Heart left ventricle (tissue), 13 donors: ENCODE results near the gene CFAP157.

Source experiments
- POLR2A ChIP-seq, 2 donors: fragments of 450-650 bp; IDR thresholded peaks; one replicate each; pipeline ENCODE4 v1.6.1; 2017; ENCODE audit warnings: antibody characterized with exemption in 2 of 2, mild to moderate bottlenecking in 2 of 2, moderate library complexity in 2 of 2
- TF ChIP-seq, protein P1 (sequence below), 12 donors: fragments of 200-600 bp; sonication (generic) in 4 of 12; IDR thresholded peaks; one replicate each; pipeline versions ENCODE4 v1.5.0 to v1.8.0; 2018 to 2022; ENCODE audit warnings: antibody characterized with exemption in 12 of 12, mild to moderate bottlenecking in 5 of 12
- donor health status: ischemic (EF 13 %, LVEDD 7.1; RV severe dilation, severe dysfunction).
- donor health status: DM: no; HTN: yes; CAD: no.
- donor health status: DM: no; HTN: no; CAD: no.
- donor health status: ischemic (EF 25% LVEDD 6.9; RV normal size, moderate dysfunction).
- donor health status: ischemic (EF 25% LVEDD 5.7; RV mildly dilated, moderate dysfunction).
- donor health status: ischemic (EF 35%, LVEDD 5.7; RV mildly dilated, moderate dysfunction).
- donor health status: nonischemic (EF 11% LVEDD 7.7; RV severe dilation, severe dysfunction).
- donor health status: DM: yes; HTN: yes; CAD: no.
- donor health status: PGD.
- donor health status: ischemic (EF 29% LVEDD 5.4; RV normal size, mild dysfunction).
- donor health status: nonischemic (EF 23%, LVEDD 6.1; RV moderate dilation, normal function).

DNA sequence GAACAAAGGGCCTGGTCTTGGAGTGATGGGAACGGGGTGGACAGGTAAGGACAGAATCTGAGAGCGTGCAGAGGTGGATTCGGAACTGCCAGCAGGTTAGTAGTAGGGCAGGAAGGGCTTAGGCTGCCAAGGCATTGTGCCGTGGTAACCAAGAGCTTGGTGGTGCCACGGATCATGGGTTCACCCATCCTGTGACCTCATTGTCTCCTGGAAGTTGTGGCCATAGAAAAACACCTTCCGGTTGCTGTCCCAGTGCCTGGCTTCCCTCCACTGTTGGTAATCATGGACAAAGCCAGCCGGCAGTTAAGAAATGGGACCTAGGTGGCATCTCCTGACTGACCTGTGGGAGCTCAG lies 42.5 kb upstream of the CFAP157 start:
- TF ChIP-seq, protein P1, sequence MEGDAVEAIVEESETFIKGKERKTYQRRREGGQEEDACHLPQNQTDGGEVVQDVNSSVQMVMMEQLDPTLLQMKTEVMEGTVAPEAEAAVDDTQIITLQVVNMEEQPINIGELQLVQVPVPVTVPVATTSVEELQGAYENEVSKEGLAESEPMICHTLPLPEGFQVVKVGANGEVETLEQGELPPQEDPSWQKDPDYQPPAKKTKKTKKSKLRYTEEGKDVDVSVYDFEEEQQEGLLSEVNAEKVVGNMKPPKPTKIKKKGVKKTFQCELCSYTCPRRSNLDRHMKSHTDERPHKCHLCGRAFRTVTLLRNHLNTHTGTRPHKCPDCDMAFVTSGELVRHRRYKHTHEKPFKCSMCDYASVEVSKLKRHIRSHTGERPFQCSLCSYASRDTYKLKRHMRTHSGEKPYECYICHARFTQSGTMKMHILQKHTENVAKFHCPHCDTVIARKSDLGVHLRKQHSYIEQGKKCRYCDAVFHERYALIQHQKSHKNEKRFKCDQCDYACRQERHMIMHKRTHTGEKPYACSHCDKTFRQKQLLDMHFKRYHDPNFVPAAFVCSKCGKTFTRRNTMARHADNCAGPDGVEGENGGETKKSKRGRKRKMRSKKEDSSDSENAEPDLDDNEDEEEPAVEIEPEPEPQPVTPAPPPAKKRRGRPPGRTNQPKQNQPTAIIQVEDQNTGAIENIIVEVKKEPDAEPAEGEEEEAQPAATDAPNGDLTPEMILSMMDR (IDR thresholded peaks at IDR 0.05) = no peak
- no peak for TF ChIP-seq POLR2A (IDR thresholded peaks at IDR 0.05)
